ENCODE data around the gene NPPC.

Gene NPPC

DNA sequence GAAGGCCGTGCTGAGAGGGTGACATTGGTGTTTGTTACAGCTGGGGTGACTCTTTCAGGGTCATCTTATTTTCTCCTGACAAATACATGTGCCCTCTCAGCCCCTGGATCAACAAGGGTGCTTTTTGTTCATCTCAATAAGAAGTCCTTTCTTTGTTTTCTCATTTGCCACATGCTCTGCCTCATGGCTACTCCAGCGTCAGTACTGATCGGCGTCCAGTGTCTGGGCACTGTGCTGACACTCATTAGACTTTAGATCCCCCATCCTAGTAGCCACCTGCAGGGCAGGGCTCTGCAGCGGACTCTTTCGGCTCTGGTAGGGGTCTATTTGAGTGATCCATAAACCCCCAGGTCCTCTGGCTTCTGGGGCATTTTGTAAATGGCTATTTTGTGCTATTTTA, 38.4 kb downstream of the NPPC start:
- no peaks in the 10 kb centered on the region for H3K4me1 ChIP-seq (ENCODE audit: control insufficient read depth, low read length)
- H3F3A ChIP-seq (ENCODE audit: control insufficient read depth, insufficient read depth): no peaks in the 10 kb centered on the region
- no peaks in the 10 kb centered on the region for H3K9me2 ChIP-seq (replicated peaks; ENCODE audit: control insufficient read depth, low read length)
- no peaks in the 10 kb centered on the region for H3K36me3 ChIP-seq (ENCODE audit: control insufficient read depth, low read length)
- peaks cover 4% of the 10 kb centered on the region for H3K9me3 ChIP-seq (ENCODE audit: control insufficient read depth, insufficient read depth, low read length)
- no peaks in the 10 kb centered on the region for H3K79me2 ChIP-seq (ENCODE audit: control insufficient read depth, low read length)
- no peaks in the 10 kb centered on the region for H4K20me1 ChIP-seq (ENCODE audit: control insufficient read depth, insufficient read depth, low read depth, low read length)
- H3K4me3 ChIP-seq (ENCODE audit: low read length): no peak overlapping the region
- no peak overlapping the region for H3K4me2 ChIP-seq (ENCODE audit: low read length)
- peaks cover 10% of the 10 kb centered on the region for H3K27me3 ChIP-seq (ENCODE audit: control insufficient read depth, low read length)
- no peak overlapping the region for H3K27ac ChIP-seq (ENCODE audit: low read depth, low read length)
- TF ChIP-seq EZH2phosphoT487 (IDR thresholded peaks at IDR 0.05; ENCODE audit: borderline replicate concordance, low read length): no peak
- TF ChIP-seq, protein P1, sequence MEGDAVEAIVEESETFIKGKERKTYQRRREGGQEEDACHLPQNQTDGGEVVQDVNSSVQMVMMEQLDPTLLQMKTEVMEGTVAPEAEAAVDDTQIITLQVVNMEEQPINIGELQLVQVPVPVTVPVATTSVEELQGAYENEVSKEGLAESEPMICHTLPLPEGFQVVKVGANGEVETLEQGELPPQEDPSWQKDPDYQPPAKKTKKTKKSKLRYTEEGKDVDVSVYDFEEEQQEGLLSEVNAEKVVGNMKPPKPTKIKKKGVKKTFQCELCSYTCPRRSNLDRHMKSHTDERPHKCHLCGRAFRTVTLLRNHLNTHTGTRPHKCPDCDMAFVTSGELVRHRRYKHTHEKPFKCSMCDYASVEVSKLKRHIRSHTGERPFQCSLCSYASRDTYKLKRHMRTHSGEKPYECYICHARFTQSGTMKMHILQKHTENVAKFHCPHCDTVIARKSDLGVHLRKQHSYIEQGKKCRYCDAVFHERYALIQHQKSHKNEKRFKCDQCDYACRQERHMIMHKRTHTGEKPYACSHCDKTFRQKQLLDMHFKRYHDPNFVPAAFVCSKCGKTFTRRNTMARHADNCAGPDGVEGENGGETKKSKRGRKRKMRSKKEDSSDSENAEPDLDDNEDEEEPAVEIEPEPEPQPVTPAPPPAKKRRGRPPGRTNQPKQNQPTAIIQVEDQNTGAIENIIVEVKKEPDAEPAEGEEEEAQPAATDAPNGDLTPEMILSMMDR (IDR thresholded peaks at IDR 0.05; ENCODE audit: low read depth, low read length, poor library complexity, severe bottlenecking): no peak

DNA sequence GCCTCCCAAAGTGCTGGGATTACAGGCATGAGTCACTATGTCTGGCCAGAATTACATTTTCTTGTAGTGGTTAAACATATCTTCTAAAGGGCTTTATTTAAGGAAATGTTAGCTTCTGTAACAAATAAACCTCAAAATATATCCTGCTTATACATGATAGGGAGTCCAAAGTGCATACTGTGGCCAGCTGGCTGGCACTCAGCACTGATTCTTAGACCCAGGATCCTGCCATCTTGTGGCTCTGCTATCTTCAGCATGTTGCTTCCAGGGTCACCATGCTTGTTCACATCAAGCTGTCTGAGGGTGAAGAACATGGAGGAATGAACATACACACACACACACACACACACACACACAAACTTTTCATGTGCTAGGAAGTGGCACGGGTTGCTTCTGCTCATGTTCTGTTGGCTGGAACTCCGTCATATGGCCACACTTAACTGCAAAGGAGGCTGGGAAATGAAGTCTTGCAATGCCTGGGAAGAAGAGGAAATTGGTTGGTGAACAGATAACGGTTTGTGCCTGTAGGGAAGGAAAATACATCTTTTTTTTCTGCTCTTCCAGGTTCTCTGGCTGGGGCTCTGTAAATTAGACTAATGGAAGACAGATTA, 40.0 kb downstream of the NPPC start:
- Histone ChIP-seq H3K27ac (ENCODE audit: low read depth, low read length) (no peak overlapping the region), H3K27me3 (ENCODE audit: control insufficient read depth, low read length) (peaks cover 10% of the 10 kb centered on the region), H3K79me2 (ENCODE audit: control insufficient read depth, low read length) (no peaks in the 10 kb centered on the region), H3K9me2 (replicated peaks; ENCODE audit: control insufficient read depth, low read length) (no peaks in the 10 kb centered on the region), H3F3A (ENCODE audit: control insufficient read depth, insufficient read depth) (no peaks in the 10 kb centered on the region), H3K36me3 (ENCODE audit: control insufficient read depth, low read length) (no peaks in the 10 kb centered on the region), H3K4me1 (ENCODE audit: control insufficient read depth, low read length) (no peaks in the 10 kb centered on the region), H3K4me3 (ENCODE audit: low read length) (no peak overlapping the region), H3K4me2 (ENCODE audit: low read length) (no peak overlapping the region), H3K9me3 (ENCODE audit: control insufficient read depth, insufficient read depth, low read length) (peaks cover 4% of the 10 kb centered on the region), H4K20me1 (ENCODE audit: control insufficient read depth, insufficient read depth, low read depth, low read length) (no peaks in the 10 kb centered on the region)
- TF ChIP-seq, protein P1 (IDR thresholded peaks at IDR 0.05; ENCODE audit: low read depth, low read length, poor library complexity, severe bottlenecking): no peak
- TF ChIP-seq EZH2phosphoT487 (IDR thresholded peaks at IDR 0.05; ENCODE audit: borderline replicate concordance, low read length): no peak

GRCh38 chr2:231884438-231885140, 41.6 kb downstream of the NPPC start:
- Histone ChIP-seq H3K36me3 (ENCODE audit: control insufficient read depth, low read length) (no peaks in the 10 kb centered on the region), H3F3A (ENCODE audit: control insufficient read depth, insufficient read depth) (no peaks in the 10 kb centered on the region), H3K4me1 (ENCODE audit: control insufficient read depth, low read length) (no peaks in the 10 kb centered on the region), H3K27ac (ENCODE audit: low read depth, low read length) (no peak overlapping the region), H3K79me2 (ENCODE audit: control insufficient read depth, low read length) (no peaks in the 10 kb centered on the region), H3K9me2 (replicated peaks; ENCODE audit: control insufficient read depth, low read length) (no peaks in the 10 kb centered on the region), H3K4me3 (ENCODE audit: low read length) (no peak overlapping the region), H3K27me3 (ENCODE audit: control insufficient read depth, low read length) (peaks cover 10% of the 10 kb centered on the region), H3K4me2 (ENCODE audit: low read length) (no peak overlapping the region), H3K9me3 (ENCODE audit: control insufficient read depth, insufficient read depth, low read length) (peaks cover 4% of the 10 kb centered on the region), H4K20me1 (ENCODE audit: control insufficient read depth, insufficient read depth, low read depth, low read length) (no peaks in the 10 kb centered on the region)
- TF ChIP-seq, protein P1 (IDR thresholded peaks at IDR 0.05; ENCODE audit: low read depth, low read length, poor library complexity, severe bottlenecking): no peak
- no peak for TF ChIP-seq EZH2phosphoT487 (IDR thresholded peaks at IDR 0.05; ENCODE audit: borderline replicate concordance, low read length)
